IPS-18c (cell line): Measurements from ENCODE around the gene HGD.

Source experiments
- H3K4me3 ChIP-seq: 2 replicates; pipeline ENCODE4 v1.7.0; 2013; ENCODE audit warnings: low read depth, mild to moderate bottlenecking, low read length, moderate library complexity; ENCODE audit not compliant: insufficient read depth
- H3K9me3 ChIP-seq: one replicate; pipeline ENCODE4 v1.6.1; 2013; ENCODE audit warnings: mild to moderate bottlenecking, low read length, moderate library complexity; ENCODE audit not compliant: control insufficient read depth, insufficient read depth

Gene HGD

GRCh38 chr3:120615847-120616609 is 66.0 kb downstream of the HGD start:
- Histone ChIP-seq H3K9me3 (no peaks in the 10 kb centered on the region), H3K4me3 (no peak overlapping the region)

GRCh38 chr3:120614765-120615164 is 67.3 kb downstream of the HGD start:
- Histone ChIP-seq H3K4me3 (no peak overlapping the region), H3K9me3 (no peaks in the 10 kb centered on the region)

GRCh38 chr3:120608506-120608905 is 73.5 kb downstream of the HGD start:
- H3K4me3 ChIP-seq, result no peak overlapping the region
- no peaks in the 10 kb centered on the region for H3K9me3 ChIP-seq

- no peaks in the 10 kb centered on the region for H3K9me3 ChIP-seq
Observed at GRCh38 chr3:120604784-120605183, 77.3 kb downstream of the HGD start.

GRCh38 chr3:120604382-120604781 is 77.7 kb downstream of the HGD start:
- H3K4me3 ChIP-seq, result no peak overlapping the region
- no peaks in the 10 kb centered on the region for H3K9me3 ChIP-seq

More at GRCh38 chr3:120604784-120605183, 77.3 kb downstream of the HGD start:
- no peak overlapping the region for H3K4me3 ChIP-seq

- no peaks in the 10 kb centered on the region for H3K9me3 ChIP-seq
- no peak overlapping the region for H3K4me3 ChIP-seq
Observed at GRCh38 chr3:120602682-120603081, 79.4 kb downstream of the HGD start.

GRCh38 chr3:120601554-120601953 is 80.5 kb downstream of the HGD start:
- no peaks in the 10 kb centered on the region for H3K9me3 ChIP-seq
- no peak overlapping the region for H3K4me3 ChIP-seq

GRCh38 chr3:120599211-120599610 is 82.8 kb downstream of the HGD start:
- Histone ChIP-seq H3K9me3 (no peaks in the 10 kb centered on the region), H3K4me3 (no peak overlapping the region)

- peak overlapping the region; percentile 20; the same call in 1 of the 2 replicates for H3K4me3 ChIP-seq
- H3K9me3 ChIP-seq, result no peaks in the 10 kb centered on the region
Observed at GRCh38 chr3:120597445-120598049, 84.5 kb downstream of the HGD start.

- Histone ChIP-seq H3K9me3 (no peaks in the 10 kb centered on the region), H3K4me3 (peak overlapping the region; percentile 93)
Observed at GRCh38 chr3:120596853-120597223, 85.2 kb downstream of the HGD start.

- no peaks in the 10 kb centered on the region for H3K9me3 ChIP-seq
- peak within 1 kb of the TSS; percentile 93 for H3K4me3 ChIP-seq
Observed at GRCh38 chr3:120596116-120596852, 85.8 kb downstream of the HGD start, which contains the start of gene NDUFB4. Gene NDUFB4, plus strand, starts transcription at chr3:120596336. Its CDS starts 24 bp downstream, at chr3:120596360.

- Histone ChIP-seq H3K9me3 (no peaks in the 10 kb centered on the region), H3K4me3 (peak overlapping the region; percentile 93; the same call in 1 of the 2 replicates)
Observed at GRCh38 chr3:120595788-120596115, 86.3 kb downstream of the HGD start.

- peaks cover 2% of the 10 kb centered on the region for H3K9me3 ChIP-seq
- H3K4me3 ChIP-seq, result no peak overlapping the region
Observed at GRCh38 chr3:120587332-120587975, 94.6 kb downstream of the HGD start.
